GM19099 (cell line): Measurements from ENCODE around the gene MESD.

Source experiments
- POLR2A ChIP-seq: IDR thresholded peaks from 3 replicates; pipeline ENCODE4 v1.6.1; 2011; ENCODE audit warnings: low read depth; ENCODE audit not compliant: insufficient read length; ENCODE audit errors: extremely low read depth

MESD gene

DNA sequence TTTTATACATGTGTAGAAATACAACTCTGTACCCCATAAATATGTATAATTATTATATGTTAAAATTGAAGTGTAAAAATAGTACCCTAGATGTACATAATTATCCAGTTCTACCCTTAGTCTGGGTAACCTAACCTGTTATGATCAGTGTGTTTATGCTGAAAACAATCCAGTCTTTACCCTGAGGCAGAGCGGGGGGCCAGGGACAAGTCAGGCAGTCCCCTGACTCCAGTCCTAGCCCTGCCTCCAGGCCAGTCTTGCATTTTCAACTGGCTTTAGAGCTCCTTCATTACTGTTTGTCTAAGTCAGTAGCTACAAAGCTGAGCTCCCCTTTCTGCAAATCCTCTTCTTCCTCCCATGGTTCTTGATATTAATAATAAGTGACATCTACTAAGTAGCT lies 3.1 kb downstream of the MESD start:
- no peak for TF ChIP-seq POLR2A

DNA sequence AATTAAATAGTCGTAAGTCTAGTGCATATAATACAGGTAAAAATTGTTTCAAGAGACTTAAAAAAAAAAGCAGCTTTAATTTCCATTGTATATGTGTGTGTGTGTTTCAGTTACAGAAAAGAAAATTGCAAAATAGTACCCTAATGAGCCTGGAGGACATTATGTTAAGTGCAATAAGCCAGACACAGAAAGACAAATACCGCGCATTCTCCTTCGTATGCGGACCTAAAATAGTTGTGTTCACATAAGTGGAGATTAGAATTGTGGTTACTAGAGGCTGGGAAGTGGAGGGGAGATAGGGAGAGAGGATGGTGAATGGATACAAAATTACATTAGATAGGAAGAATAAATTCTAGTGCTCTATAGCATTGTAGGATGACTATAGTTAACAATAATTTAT lies 3.6 kb downstream of the MESD start:
- TF ChIP-seq POLR2A = no peak

DNA sequence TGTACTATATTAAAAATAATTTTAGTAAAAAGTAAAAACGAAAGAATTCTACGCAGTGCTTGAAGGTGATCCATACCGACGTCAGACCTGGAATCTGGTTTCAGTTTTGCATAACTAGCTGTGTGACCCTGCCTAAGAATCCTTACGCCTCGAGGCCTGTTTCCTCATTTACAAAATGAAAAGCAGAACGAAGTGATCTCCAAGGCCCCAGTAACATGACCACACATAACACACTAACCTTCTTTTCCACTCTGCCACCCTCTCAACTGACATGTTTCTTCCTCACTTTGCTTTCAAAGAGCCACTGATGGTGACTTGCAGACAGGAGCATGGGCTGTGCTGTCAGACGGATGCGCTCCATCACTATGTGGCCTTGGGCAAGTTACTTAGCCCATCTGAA lies 4.8 kb downstream of the MESD start:
- TF ChIP-seq POLR2A = no peak

DNA sequence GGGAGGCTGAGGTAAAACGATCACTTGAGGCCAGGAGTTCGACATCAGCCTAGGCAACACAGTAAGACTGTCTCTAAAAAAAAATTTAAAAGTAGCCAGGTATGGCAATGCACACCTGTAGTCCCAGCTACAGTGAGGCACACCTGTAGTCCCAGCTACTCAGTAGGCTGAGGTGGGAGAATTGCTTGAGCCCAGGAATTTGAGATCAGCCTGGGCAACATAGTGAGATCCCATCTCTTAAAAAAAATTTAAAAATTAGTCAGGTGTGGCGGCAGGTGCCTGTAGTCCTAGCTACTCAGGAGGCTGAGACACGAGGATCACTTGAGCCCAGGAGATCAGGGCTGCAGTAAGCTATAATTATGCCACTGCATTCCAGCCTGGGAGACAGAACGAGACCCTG lies 6.8 kb downstream of the MESD start:
- no peak for TF ChIP-seq POLR2A

DNA sequence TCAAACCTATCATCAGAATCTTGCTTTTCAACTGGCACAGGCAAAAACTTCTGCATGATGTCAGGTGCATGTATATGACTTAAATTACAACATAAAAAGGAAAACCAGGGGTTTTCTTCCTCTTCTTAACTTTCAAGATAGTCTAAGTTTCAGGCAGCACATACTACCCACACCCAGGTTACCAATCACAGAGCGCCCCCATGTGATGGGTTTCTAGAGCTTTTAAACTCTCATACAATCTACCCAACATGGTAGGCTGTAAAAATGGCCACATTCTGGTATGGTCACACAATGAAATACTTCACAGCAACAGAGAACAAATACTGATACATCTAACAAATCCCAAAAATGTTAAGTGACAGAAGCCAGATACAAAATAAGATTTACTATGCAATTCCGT lies 7.4 kb downstream of the MESD start:
- TF ChIP-seq POLR2A = no peak

DNA sequence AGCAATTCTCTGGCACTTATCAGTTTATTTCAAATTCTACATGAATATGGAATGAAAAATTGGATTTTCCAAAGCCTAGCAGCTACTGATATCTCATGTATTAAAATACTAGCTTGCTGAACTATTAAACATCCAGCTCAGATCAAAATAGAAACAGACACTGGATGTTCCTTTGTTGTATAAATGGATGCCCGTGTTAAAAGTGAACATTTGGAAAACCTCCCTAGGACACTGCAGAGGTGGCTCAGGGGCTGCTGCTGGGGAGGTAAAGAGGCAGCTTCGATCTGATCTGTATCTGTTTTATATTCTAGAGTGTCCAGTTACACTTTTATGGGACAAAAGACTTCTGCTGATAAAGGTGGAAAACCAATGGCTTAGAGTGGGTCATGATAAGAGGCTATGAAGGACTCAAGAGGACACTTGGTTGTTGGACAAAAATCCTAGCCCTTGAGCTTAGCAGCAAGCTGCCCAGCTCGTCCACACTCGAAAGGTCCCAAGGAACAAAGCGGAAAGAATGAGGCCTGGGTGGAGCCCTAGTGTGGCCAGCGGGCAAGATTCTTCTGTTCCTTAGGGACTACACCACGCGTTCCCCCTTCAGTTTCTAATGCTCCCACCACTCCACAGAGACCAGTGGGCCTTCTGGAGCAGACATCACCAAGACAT lies 9.9 kb downstream of the MESD start:
- no peak for TF ChIP-seq POLR2A

DNA sequence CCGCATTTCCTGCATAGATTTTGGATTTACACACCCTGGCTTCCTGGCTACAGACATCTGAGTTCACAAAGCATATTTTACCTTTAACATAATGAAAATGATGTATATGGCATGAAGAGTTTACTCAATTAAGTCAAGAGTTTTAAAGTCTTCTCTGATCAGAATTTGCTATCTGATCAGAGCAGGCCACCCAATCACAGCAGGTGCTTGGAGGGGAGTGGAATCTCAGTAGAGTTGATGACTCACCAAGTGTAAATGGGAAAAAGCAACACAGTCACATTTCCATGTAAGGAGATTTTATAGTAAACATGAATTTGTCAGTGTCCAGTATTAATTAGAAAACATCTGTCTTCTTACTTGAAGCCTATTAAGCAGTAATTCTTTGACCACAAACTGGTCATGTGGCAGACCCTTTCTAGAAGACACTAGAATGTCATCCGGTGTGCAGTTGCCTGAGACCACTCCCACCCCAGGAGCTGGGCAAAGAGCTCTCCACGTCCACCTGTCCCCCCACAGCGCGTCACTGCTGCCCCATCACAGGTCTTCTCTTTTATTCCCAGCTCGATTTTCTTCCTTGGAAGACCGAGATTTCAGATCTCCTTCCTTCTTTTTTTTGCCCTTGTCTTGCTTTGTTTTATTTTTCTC lies 10.8 kb downstream of the MESD start:
- no peak for TF ChIP-seq POLR2A

DNA sequence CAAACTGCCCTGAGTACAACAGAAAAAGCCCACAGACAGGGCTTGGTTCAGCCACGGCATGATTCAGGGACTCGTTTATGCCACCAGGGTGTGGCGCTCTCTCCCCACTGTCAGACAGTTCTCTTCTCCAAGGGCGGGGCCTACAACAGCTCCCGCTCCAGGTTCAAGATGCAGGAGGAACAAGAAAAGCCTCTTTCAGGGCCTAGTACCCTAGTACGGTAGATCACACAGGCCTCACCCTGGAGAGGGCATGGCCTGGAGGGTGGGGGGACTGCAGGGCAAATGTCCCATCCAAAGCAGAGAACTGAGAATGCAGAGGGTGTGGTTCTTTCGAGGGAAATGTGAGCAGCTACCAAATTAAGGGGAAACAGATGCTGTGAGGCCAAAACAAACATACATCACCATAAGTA lies 12.0 kb downstream of the MESD start:
- no peak for TF ChIP-seq POLR2A

DNA sequence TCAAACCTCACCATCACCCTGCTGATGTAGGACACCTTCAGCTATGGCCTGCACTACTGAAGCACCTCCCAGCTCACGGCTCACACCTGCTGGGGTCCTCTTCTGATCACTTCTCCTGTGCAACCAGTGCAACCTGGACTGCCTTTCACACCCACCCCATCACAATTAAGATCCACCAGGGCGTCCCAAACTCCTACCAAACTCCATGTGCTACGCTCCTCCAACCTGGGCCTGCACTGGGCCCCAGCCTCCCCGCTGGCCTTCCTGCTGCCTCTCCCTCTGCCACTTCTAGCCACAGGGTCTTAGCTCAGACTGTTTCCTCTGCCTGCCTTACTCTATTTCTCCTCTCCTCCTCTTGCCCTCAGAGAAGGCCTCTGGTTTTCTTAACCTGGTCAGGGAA lies 12.8 kb downstream of the MESD start:
- no peak for TF ChIP-seq POLR2A

DNA sequence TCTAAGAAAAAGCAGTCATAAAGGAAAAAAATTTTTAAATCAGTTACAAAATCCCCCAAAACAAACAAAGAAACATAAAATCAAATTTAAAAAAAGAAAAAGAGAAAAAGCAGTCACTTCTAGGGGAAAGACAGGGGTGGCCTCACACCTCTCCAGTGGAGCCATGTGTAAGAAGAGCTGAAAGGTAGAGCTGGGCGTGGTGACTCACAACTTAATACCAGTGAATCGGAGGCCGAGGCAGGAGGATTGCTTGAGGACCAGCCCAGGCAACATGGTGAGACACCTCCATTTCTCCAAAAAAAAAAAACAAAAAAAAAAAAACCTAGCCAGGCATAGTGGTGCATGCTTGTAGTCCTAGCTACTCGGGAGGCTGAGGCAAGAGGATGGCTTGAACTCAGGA lies 14.7 kb downstream of the MESD start:
- TF ChIP-seq POLR2A = no peak

DNA sequence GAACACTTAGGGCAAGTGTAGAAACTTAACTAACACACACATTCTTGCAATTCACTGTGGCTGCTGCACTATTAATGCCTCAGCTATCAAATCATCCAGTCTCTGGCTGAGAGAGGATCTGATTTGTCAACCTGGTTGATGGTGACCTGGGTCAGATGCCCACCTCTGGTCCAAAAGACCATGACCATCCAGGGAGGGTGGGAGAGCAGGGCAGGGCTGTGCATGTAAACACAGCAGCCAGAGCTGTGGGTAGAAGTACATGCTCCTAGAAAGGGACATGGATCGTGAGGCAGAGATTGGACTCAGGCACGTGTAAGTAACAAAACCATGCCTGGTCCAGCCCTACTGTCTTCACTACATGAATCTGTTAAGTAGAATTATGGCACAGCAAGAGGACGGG lies 17.3 kb downstream of the MESD start:
- TF ChIP-seq POLR2A = no peak

DNA sequence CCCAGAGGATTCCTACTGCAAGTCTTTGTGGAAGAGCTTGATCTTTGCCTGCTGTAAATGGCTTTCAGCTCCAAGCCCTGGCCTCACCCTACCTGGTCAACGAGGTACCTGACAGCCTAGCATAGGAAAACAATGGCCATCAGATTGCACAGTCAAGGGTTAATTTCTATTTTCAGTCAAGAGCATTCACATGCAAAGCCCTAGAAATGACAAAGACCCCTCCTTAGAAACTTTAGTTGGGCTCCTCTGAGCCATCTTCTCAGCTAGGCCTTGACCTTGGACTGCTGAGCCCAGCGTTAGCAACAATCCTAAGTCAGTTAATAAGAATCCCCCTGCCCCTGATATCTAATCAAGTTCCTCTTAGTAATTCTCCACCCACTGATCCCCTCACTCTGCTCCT lies 18.5 kb downstream of the MESD start:
- no peak for TF ChIP-seq POLR2A

DNA sequence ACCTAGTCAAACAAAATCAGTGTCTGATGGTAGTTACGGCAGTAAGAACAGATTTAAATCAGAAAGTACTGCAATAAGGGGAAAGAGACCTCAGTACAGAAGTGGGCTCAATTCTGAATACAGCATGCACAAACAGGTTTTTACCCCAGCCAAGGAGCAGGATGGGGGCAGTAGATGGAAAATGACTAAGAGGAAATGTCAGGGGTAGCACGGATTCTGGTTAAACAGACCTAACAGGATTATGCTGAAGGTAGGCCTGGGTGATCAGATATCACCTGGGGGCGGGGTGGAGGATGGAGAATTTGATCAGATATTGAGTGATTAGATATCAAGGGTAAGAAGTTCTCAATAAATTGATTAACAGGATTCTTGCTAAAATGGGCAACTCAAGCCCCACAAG lies 19.0 kb downstream of the MESD start:
- no peak for TF ChIP-seq POLR2A

DNA sequence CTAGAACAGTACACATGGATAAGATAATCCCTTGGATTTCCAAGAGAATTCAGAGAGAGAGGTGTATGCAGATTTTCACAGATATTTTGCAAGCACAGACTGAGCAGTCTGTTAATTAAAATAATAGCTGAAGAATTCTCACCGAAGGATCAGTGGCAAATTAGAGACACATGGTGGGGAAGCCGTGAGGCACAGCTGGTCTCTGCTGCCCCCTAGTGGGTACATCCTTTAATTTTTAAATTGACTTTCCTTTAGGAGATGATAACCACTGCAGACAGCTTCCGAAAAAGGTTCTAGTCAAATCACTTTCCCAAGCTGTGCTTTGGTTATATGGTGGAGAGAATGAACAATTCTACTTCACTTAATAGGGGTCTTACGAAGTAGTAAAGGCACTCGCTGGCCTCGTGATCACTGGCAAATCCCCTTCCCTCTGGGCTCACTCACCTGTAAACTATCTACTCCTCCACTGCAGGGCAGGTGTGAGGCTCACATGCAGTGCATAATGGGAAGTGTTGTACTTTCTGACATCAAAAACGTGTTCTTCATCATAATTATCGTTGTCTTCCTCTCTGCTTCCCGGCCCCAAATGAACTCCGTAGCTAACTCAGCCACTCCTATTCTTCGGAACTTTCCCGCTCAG lies 19.5 kb downstream of the MESD start:
- TF ChIP-seq POLR2A = no peak

DNA sequence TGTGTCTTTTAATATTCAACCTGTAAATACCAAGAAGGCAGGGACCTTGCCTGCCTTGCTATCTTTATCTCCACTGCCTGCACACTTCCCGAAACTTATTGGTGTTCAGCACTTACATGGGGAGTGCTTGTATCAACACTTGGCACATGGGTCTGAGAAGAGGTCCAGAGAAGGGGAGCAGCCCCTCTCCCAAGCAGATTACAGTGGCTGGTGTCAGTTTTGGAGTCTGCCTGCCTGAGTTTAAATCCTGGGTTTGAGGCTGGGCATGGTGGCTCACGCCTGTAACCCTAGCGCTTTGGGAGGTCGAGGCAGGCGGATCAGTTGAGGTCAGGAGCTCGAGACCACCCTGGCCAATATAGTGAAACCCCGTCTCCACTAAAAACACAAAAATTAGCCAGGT lies 20.3 kb downstream of the MESD start:
- no peak for TF ChIP-seq POLR2A

DNA sequence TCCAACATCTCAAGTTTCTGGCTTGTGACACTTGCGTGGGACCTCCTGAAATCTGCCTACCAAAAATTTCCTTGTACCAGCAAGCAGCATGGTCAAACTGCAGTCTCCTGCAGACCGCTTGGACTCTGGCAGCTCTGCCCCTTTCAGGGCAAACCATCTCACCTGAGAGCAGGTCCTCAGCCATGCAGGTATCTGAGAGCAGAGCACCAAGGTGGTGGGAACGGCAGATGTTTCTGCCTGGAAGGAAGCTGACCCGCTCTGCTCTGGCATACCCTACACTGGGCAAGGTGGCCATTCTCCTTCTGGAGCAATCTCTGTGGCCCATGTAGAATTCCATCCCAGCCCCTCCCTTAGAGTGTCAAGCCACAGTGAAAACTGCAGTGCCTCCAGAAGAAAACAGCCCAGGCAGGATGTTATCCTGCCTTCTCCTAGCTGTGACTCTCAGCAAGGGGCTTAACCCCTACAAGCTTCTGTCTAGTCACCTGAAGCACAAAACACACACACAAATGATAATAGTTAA lies 21.6 kb downstream of the MESD start:
- TF ChIP-seq POLR2A = no peak
